Type B pancreatic cell (in vitro differentiated cells): ENCODE data around the gene RCC1. TPM values are rescaled to one million over a fixed set of nuclear protein-coding genes. Genes with fewer than 3 reads are reported as not detected.
"Not testable (repeated sequence)": the region's sequence is repeated elsewhere in the genome, so short reads cannot be mapped to it uniquely, and the experiment has no call there.

ENCODE experiments used
- DNase-seq: peaks from one replicate; pipeline ENCODE4 v3.0.0; 2021; ENCODE audit warnings: mixed read lengths; ENCODE audit not compliant: unreplicated experiment; ENCODE audit errors: extremely low spot score
- H3K27ac Mint-ChIP-seq: 2 replicates; pipeline ENCODE4 v1.8.0; 2021; ENCODE audit warnings: mild to moderate bottlenecking, mixed read lengths
- H3K27me3 Mint-ChIP-seq: 2 replicates; pipeline ENCODE4 v1.8.0; 2021; ENCODE audit warnings: mixed read lengths
- H3K36me3 Mint-ChIP-seq: 2 replicates; pipeline ENCODE4 v1.8.0; 2021; ENCODE audit warnings: mixed read lengths
- H3K4me1 Mint-ChIP-seq: one replicate; pipeline ENCODE4 v1.8.0; 2021; ENCODE audit warnings: mixed read lengths; ENCODE audit not compliant: unreplicated experiment
- H3K4me3 Mint-ChIP-seq: 2 replicates; pipeline ENCODE4 v1.8.0; 2021; ENCODE audit warnings: mild to moderate bottlenecking, mixed read lengths
- H3K9me3 Mint-ChIP-seq: 2 replicates; pipeline ENCODE4 v1.8.0; 2021; ENCODE audit warnings: mixed read lengths
- total RNA-seq: library from RNA; stranded (reverse); gene quantifications from 2 replicates; pipeline ENCODE4 v1.2.1, GENCODE V29; 2021; ENCODE audit warnings: low replicate concordance
- TF ChIP-seq, protein P1 (sequence below): fragments of 200-600 bp; sonication (generic); conservative IDR thresholded peaks from 2 replicates; pipeline ENCODE4 v1.5.0; 2021; ENCODE audit warnings: antibody characterized with exemption, mild to moderate bottlenecking

Gene RCC1
- total RNA-seq, 1 donor from 2014 or later: 46.5 TPM

DNA sequence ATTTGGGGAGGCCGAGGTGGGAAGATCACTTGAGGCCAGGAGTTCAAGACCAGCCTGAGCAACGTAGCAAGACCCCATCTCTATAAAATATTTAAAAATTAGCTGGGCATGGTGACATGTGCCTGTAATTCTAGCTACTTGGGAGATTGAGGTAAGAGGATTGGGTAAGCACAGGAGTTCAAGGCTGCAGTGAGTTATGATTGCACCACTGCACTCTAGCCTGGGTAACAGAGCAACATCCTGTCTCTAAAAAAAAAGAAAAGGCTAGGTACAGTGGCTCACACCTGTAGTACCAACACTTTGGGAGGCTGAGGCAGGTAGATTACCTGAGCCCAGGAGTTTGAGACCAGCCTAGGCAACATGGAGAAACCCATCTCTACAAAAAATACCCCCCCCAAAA lies 35.7 kb upstream of the RCC1 start:
- Mint-ChIP-seq H3K27ac (no peak overlapping the region), H3K9me3 (no peaks in the 10 kb centered on the region), H3K4me3 (no peak overlapping the region), H3K4me1 (no peaks in the 10 kb centered on the region), H3K36me3 (peaks cover 18% of the 10 kb centered on the region), H3K27me3 (no peaks in the 10 kb centered on the region)
- DNase-seq: no peak
- TF ChIP-seq, protein P1, sequence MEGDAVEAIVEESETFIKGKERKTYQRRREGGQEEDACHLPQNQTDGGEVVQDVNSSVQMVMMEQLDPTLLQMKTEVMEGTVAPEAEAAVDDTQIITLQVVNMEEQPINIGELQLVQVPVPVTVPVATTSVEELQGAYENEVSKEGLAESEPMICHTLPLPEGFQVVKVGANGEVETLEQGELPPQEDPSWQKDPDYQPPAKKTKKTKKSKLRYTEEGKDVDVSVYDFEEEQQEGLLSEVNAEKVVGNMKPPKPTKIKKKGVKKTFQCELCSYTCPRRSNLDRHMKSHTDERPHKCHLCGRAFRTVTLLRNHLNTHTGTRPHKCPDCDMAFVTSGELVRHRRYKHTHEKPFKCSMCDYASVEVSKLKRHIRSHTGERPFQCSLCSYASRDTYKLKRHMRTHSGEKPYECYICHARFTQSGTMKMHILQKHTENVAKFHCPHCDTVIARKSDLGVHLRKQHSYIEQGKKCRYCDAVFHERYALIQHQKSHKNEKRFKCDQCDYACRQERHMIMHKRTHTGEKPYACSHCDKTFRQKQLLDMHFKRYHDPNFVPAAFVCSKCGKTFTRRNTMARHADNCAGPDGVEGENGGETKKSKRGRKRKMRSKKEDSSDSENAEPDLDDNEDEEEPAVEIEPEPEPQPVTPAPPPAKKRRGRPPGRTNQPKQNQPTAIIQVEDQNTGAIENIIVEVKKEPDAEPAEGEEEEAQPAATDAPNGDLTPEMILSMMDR: no peak

GRCh38 chr1:28479497-28479896 lies 26.3 kb upstream of the RCC1 start:
- not testable (repeated sequence) for DNase-seq, H3K27ac Mint-ChIP-seq, H3K4me1 Mint-ChIP-seq, H3K4me3 Mint-ChIP-seq, H3K9me3 Mint-ChIP-seq, H3K27me3 Mint-ChIP-seq
- H3K36me3 Mint-ChIP-seq: peaks cover 17% of the 10 kb centered on the region

GRCh38 chr1:28480308-28480707 lies 25.5 kb upstream of the RCC1 start:
- Mint-ChIP-seq H3K27me3 (no peaks in the 10 kb centered on the region), H3K27ac (no peak overlapping the region), H3K4me3 (no peak overlapping the region), H3K36me3 (peaks cover 17% of the 10 kb centered on the region), H3K4me1 (no peaks in the 10 kb centered on the region), H3K9me3 (no peaks in the 10 kb centered on the region)
- DNase-seq: no peak
- TF ChIP-seq, protein P1: no peak

DNA sequence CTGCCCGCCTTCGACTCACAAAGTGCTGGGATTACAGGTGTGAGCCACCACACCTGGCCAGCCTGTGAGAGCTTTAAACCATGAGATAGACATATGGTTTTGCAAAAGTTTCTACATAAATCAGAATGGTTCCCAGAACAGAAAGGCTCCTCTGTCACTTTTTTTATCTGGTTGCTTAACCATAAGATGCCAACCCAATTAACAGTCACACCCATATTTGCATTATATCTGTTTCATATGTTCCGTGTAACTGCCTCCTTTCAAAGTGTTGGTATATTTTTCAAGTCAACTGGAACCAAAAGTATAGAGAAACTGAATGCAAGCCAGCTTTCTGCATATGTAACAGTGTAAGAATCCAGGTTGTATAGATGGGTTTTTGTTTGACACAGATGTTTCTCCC lies 23.7 kb upstream of the RCC1 start:
- Mint-ChIP-seq H3K36me3 (peaks cover 12% of the 10 kb centered on the region), H3K4me3 (no peak overlapping the region), H3K9me3 (no peaks in the 10 kb centered on the region), H3K4me1 (no peaks in the 10 kb centered on the region), H3K27me3 (no peaks in the 10 kb centered on the region), H3K27ac (no peak overlapping the region)
- TF ChIP-seq, protein P1: no peak
- DNase-seq: no peak

DNA sequence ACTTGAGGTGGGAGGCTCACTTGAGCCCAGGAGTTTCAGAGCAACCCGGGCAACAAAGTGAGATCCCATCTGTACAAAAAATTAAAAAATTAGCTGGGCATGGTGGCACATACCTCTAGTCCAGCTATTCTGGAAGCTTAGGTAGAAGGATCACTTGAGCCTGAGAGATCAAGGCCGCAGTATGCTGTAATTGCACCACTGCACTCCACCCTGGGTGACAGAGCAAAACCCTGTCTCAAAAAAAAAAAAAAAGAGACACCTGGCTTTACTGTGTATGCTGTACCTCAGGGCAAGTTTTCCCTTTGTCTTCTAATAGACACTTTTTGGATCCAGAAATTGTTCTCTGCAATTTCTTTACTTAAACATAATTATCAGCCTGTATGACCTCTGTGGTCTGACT lies 23.1 kb upstream of the RCC1 start:
- TF ChIP-seq, protein P1: no peak
- Mint-ChIP-seq H3K27ac (no peak overlapping the region), H3K36me3 (peaks cover 10% of the 10 kb centered on the region), H3K9me3 (no peaks in the 10 kb centered on the region), H3K4me3 (no peak overlapping the region), H3K4me1 (no peaks in the 10 kb centered on the region), H3K27me3 (no peaks in the 10 kb centered on the region)
- DNase-seq: no peak

GRCh38 chr1:28494737-28495136 lies 11.1 kb upstream of the RCC1 start:
- no peaks in the 10 kb centered on the region for H3K9me3 Mint-ChIP-seq
- no peak overlapping the region for H3K4me3 Mint-ChIP-seq
- H3K27me3 Mint-ChIP-seq: no peaks in the 10 kb centered on the region
- no peak for DNase-seq
- H3K4me1 Mint-ChIP-seq: no peaks in the 10 kb centered on the region
- peaks cover 11% of the 10 kb centered on the region for H3K36me3 Mint-ChIP-seq
- TF ChIP-seq, protein P1: no peak
- H3K27ac Mint-ChIP-seq: no peak overlapping the region
